ENCODE data around the gene OLFML2A. TPM values are rescaled to one million over a fixed set of nuclear protein-coding genes. Genes with fewer than 3 reads are reported as not detected.

OLFML2A gene
- total and polyA plus RNA-seq, 2 donors (not counting 1 experiment from before 2014, with no cell fraction given), result 0.76 to 0.88 TPM

- H3K27me3 ChIP-seq (replicated peaks in 1 of 4; ENCODE audit: control extremely low read depth in 1 of 4, control insufficient read depth in 3 of 4, insufficient read depth in 4 of 4, low read length in 3 of 4), result no peaks in the 10 kb centered on the region
- Mint-ChIP-seq H3K9me3 (ENCODE audit: insufficient read depth) (no peaks in the 10 kb centered on the region), H3K4me1 (peaks cover 2% of the 10 kb centered on the region), H3K27ac (no peak overlapping the region), H3K4me3 (no peak overlapping the region), H3K27me3 (no peaks in the 10 kb centered on the region)
- no peak overlapping the region for H3K9ac ChIP-seq (ENCODE audit: low read length)
- no peak overlapping the region for H2AFZ ChIP-seq (ENCODE audit: insufficient read depth, low read depth, low read length, poor library complexity, severe bottlenecking)
- no peaks in the 10 kb centered on the region for H3K79me2 ChIP-seq (ENCODE audit: control insufficient read depth, insufficient read depth, low read length)
- no peak for TF ChIP-seq EZH2 (IDR thresholded peaks at IDR 0.05; ENCODE audit: borderline replicate concordance, insufficient read depth, low read depth, low read length, poor library complexity, severe bottlenecking)
- TF ChIP-seq, protein P1, sequence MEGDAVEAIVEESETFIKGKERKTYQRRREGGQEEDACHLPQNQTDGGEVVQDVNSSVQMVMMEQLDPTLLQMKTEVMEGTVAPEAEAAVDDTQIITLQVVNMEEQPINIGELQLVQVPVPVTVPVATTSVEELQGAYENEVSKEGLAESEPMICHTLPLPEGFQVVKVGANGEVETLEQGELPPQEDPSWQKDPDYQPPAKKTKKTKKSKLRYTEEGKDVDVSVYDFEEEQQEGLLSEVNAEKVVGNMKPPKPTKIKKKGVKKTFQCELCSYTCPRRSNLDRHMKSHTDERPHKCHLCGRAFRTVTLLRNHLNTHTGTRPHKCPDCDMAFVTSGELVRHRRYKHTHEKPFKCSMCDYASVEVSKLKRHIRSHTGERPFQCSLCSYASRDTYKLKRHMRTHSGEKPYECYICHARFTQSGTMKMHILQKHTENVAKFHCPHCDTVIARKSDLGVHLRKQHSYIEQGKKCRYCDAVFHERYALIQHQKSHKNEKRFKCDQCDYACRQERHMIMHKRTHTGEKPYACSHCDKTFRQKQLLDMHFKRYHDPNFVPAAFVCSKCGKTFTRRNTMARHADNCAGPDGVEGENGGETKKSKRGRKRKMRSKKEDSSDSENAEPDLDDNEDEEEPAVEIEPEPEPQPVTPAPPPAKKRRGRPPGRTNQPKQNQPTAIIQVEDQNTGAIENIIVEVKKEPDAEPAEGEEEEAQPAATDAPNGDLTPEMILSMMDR (IDR thresholded peaks at IDR 0.05), result no peak
- H3K36me3 ChIP-seq (replicated peaks in 1 of 2; ENCODE audit: control extremely low read depth in 1 of 2, control insufficient read depth in 1 of 2, extremely low read depth in 1 of 2, insufficient read depth in 2 of 2, low read length in 1 of 2), result no peaks in the 10 kb centered on the region
- H4K20me1 ChIP-seq (ENCODE audit: control insufficient read depth, insufficient read depth, low read length, poor library complexity, severe bottlenecking), result no peaks in the 10 kb centered on the region
- no peaks in the 10 kb centered on the region for H3K9me3 ChIP-seq (ENCODE audit: control extremely low read depth in 1 of 3, control insufficient read depth in 2 of 3, insufficient read depth in 1 of 3, low read length in 2 of 3)
- no peak overlapping the region for H3K27ac ChIP-seq (ENCODE audit: low read length in 2 of 2)
- no peaks in the 10 kb centered on the region for H3K4me1 ChIP-seq (ENCODE audit: control insufficient read depth in 2 of 2, insufficient read depth in 2 of 2, low read length in 2 of 2)
- intact Hi-C loops (cut with micrococcal nuclease), result no loop called here
- ATAC-seq (ENCODE audit: low read depth) (no peak), DNase-seq (no peak)
- ChIA-PET POLR2A (no interaction called here), CTCF (interaction anchor here (1.4 kb wide), 1 partner anchor 31 kb away, joined by 3 read pairs; no protein-coding TSS in a partner anchor)
- WGBS (ENCODE audit: insufficient coverage), result 92% methylated on average over 2 of the region's 5 CpGs
- no peak overlapping the region for H3K4me2 ChIP-seq (replicated peaks; ENCODE audit: low read depth, low read length, poor library complexity, severe bottlenecking)
- H3K4me3 ChIP-seq (ENCODE audit: control extremely low read depth in 1 of 5, extremely low read depth in 1 of 5, insufficient read depth in 1 of 5, low read depth in 2 of 5, low read length in 4 of 5), result no peak overlapping the region
Observed at GRCh38 chr9:124743686-124744348, 33.1 kb upstream of the OLFML2A start.

GRCh38 chr9:124747065-124747464 is 29.9 kb upstream of the OLFML2A start:
- Mint-ChIP-seq H3K4me1 (peaks cover 2% of the 10 kb centered on the region), H3K4me3 (no peak overlapping the region), H3K27ac (no peak overlapping the region), H3K27me3 (no peaks in the 10 kb centered on the region), H3K9me3 (ENCODE audit: insufficient read depth) (no peaks in the 10 kb centered on the region)
- ChIA-PET POLR2A (no interaction called here), CTCF (no interaction called here)
- Histone ChIP-seq H3K9me3 (ENCODE audit: control extremely low read depth in 1 of 3, control insufficient read depth in 2 of 3, insufficient read depth in 1 of 3, low read length in 2 of 3) (no peaks in the 10 kb centered on the region), H3K4me2 (replicated peaks; ENCODE audit: low read depth, low read length, poor library complexity, severe bottlenecking) (no peak overlapping the region), H3K36me3 (replicated peaks in 1 of 2; ENCODE audit: control extremely low read depth in 1 of 2, control insufficient read depth in 1 of 2, extremely low read depth in 1 of 2, insufficient read depth in 2 of 2, low read length in 1 of 2) (no peaks in the 10 kb centered on the region), H4K20me1 (ENCODE audit: control insufficient read depth, insufficient read depth, low read length, poor library complexity, severe bottlenecking) (no peaks in the 10 kb centered on the region), H3K9ac (ENCODE audit: low read length) (no peak overlapping the region), H3K27me3 (replicated peaks in 1 of 4; ENCODE audit: control extremely low read depth in 1 of 4, control insufficient read depth in 3 of 4, insufficient read depth in 4 of 4, low read length in 3 of 4) (no peaks in the 10 kb centered on the region), H2AFZ (ENCODE audit: insufficient read depth, low read depth, low read length, poor library complexity, severe bottlenecking) (no peak overlapping the region), H3K27ac (ENCODE audit: low read length in 2 of 2) (no peak overlapping the region), H3K79me2 (ENCODE audit: control insufficient read depth, insufficient read depth, low read length) (no peaks in the 10 kb centered on the region), H3K4me3 (ENCODE audit: control extremely low read depth in 1 of 5, extremely low read depth in 1 of 5, insufficient read depth in 1 of 5, low read depth in 2 of 5, low read length in 4 of 5) (no peak overlapping the region), H3K4me1 (ENCODE audit: control insufficient read depth in 2 of 2, insufficient read depth in 2 of 2, low read length in 2 of 2) (no peaks in the 10 kb centered on the region)
- TF ChIP-seq, protein P1 (IDR thresholded peaks at IDR 0.05), result no peak
- no peak for TF ChIP-seq EZH2 (IDR thresholded peaks at IDR 0.05; ENCODE audit: borderline replicate concordance, insufficient read depth, low read depth, low read length, poor library complexity, severe bottlenecking)
- 94% methylated on average over 4 of the region's 4 CpGs for WGBS (ENCODE audit: insufficient coverage)
- DNase-seq (no peak), ATAC-seq (ENCODE audit: low read depth) (no peak)
- intact Hi-C loops (cut with micrococcal nuclease), result no loop called here

Measured in B cell (primary cell).